CD4-positive, alpha-beta T cell treated with Interleukin-12 subunit alpha and Interleukin-12 subunit beta, for 1 hour (primary cell): ENCODE data around the gene MEAK7.

Source experiments
- DNase-seq: peaks from one replicate; pipeline ENCODE4 v3.0.0-alpha.2; 2020

Gene MEAK7

GRCh38 chr16:84511831-84512230 is 7.4 kb upstream of the MEAK7 start:
- DNase-seq: no peak

- peak; percentile 85 for DNase-seq
Observed at GRCh38 chr16:84511180-84511800, 6.8 kb upstream of the MEAK7 start.

- no peak for DNase-seq
Observed at GRCh38 chr16:84509032-84509950, 4.8 kb upstream of the MEAK7 start.

- peak; percentile 46 for DNase-seq
Observed at GRCh38 chr16:84508502-84508901, 4.0 kb upstream of the MEAK7 start.

GRCh38 chr16:84507011-84507982 is 2.8 kb upstream of the MEAK7 start:
- peak; percentile 33 for DNase-seq

GRCh38 chr16:84505249-84506187 is 1.1 kb upstream of the MEAK7 start:
- DNase-seq: no peak

GRCh38 chr16:84503751-84504395 is 586 bp downstream of the MEAK7 start:
- no peak for DNase-seq

- no peak for DNase-seq
Observed at GRCh38 chr16:84502581-84502980, 1.9 kb downstream of the MEAK7 start.

- DNase-seq: no peak
Observed at GRCh38 chr16:84502075-84502474, 2.4 kb downstream of the MEAK7 start.

- no peak for DNase-seq
Observed at GRCh38 chr16:84501077-84501735, 3.3 kb downstream of the MEAK7 start.

GRCh38 chr16:84500531-84500930 is 3.9 kb downstream of the MEAK7 start:
- DNase-seq: no peak

- DNase-seq: no peak
Observed at GRCh38 chr16:84499638-84500037, 4.8 kb downstream of the MEAK7 start.

- no peak for DNase-seq
Observed at GRCh38 chr16:84498859-84499620, 5.4 kb downstream of the MEAK7 start.

GRCh38 chr16:84498223-84498610 is 6.2 kb downstream of the MEAK7 start:
- DNase-seq: no peak

- DNase-seq: no peak
Observed at GRCh38 chr16:84497418-84498222, 6.8 kb downstream of the MEAK7 start.

- DNase-seq: no peak
Observed at GRCh38 chr16:84496991-84497390, 7.5 kb downstream of the MEAK7 start.

- no peak for DNase-seq
Observed at GRCh38 chr16:84495506-84495905, 9.0 kb downstream of the MEAK7 start.

GRCh38 chr16:84489131-84489530 is 15.3 kb downstream of the MEAK7 start:
- no peak for DNase-seq

- DNase-seq: no peak
Observed at GRCh38 chr16:84487358-84487757, 17.1 kb downstream of the MEAK7 start.
